Heart left ventricle (tissue), 13 donors: Measurements from ENCODE around the gene FAM83C.

Source experiments
- POLR2A ChIP-seq, 2 donors: fragments of 450-650 bp; IDR thresholded peaks; one replicate each; pipeline ENCODE4 v1.6.1; 2017; ENCODE audit warnings: antibody characterized with exemption in 2 of 2, mild to moderate bottlenecking in 2 of 2, moderate library complexity in 2 of 2
- TF ChIP-seq, protein P1 (sequence below), 12 donors: fragments of 200-600 bp; sonication (generic) in 4 of 12; IDR thresholded peaks; one replicate each; pipeline versions ENCODE4 v1.5.0 to v1.8.0; 2018 to 2022; ENCODE audit warnings: antibody characterized with exemption in 12 of 12, mild to moderate bottlenecking in 5 of 12
- donor health status: ischemic (EF 13 %, LVEDD 7.1; RV severe dilation, severe dysfunction).
- donor health status: DM: no; HTN: yes; CAD: no.
- donor health status: DM: no; HTN: no; CAD: no.
- donor health status: ischemic (EF 25% LVEDD 6.9; RV normal size, moderate dysfunction).
- donor health status: ischemic (EF 25% LVEDD 5.7; RV mildly dilated, moderate dysfunction).
- donor health status: ischemic (EF 35%, LVEDD 5.7; RV mildly dilated, moderate dysfunction).
- donor health status: nonischemic (EF 11% LVEDD 7.7; RV severe dilation, severe dysfunction).
- donor health status: DM: yes; HTN: yes; CAD: no.
- donor health status: PGD.
- donor health status: ischemic (EF 29% LVEDD 5.4; RV normal size, mild dysfunction).
- donor health status: nonischemic (EF 23%, LVEDD 6.1; RV moderate dilation, normal function).

DNA sequence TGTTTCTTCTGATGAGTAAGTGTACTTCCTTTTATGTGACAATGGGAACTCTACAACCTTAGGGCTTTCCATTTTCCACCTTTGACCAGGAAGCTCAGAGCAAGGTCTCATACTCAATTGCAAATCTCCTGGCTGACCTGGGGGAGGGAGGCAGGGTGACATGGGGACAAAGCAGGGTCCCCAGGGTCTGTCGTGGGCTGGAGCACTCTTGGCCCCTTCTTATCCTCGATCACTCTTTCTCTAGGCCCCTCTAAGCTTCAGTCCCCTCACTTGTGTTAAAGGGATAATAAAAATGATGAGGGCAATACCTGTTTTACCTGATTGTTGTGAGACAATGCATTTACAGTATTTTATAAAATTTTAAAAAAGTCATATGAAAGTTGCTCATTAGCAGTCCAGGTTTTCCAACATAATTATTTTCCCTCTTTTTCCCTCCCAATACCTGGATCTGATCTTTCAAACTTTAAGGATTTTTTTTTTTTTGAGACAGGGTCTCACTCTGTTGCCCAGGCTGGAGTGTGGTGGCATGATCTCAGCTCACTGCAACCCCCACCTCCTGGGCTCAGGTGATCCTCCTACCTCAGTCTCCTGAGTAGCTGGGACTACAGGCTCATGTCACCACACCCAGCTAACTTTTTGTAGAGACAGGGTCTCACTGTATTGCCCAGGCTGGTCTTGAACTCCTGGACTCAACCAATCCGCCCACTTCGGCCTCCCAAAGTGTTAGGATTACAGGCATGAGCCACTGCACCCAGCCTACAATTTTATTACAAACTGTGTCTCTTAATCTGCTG lies 8.4 kb upstream of the FAM83C start:
- TF ChIP-seq, protein P1, sequence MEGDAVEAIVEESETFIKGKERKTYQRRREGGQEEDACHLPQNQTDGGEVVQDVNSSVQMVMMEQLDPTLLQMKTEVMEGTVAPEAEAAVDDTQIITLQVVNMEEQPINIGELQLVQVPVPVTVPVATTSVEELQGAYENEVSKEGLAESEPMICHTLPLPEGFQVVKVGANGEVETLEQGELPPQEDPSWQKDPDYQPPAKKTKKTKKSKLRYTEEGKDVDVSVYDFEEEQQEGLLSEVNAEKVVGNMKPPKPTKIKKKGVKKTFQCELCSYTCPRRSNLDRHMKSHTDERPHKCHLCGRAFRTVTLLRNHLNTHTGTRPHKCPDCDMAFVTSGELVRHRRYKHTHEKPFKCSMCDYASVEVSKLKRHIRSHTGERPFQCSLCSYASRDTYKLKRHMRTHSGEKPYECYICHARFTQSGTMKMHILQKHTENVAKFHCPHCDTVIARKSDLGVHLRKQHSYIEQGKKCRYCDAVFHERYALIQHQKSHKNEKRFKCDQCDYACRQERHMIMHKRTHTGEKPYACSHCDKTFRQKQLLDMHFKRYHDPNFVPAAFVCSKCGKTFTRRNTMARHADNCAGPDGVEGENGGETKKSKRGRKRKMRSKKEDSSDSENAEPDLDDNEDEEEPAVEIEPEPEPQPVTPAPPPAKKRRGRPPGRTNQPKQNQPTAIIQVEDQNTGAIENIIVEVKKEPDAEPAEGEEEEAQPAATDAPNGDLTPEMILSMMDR (IDR thresholded peaks at IDR 0.05) = no peak
- no peak for TF ChIP-seq POLR2A (IDR thresholded peaks at IDR 0.05)
